Measurements from ENCODE around the gene SSR1.
"Not testable (repeated sequence)": the region's sequence is repeated elsewhere in the genome, so short reads cannot be mapped to it uniquely, and the experiment has no call there.

The SSR1 gene

GRCh38 chr6:7274525-7274924 lies 38.5 kb downstream of the SSR1 start:
- DNase-seq: not testable (repeated sequence)

- DNase-seq: no peak
Measured at GRCh38 chr6:7273709-7274108, 39.3 kb downstream of the SSR1 start.

GRCh38 chr6:7271205-7271534 lies 41.8 kb downstream of the SSR1 start:
- no peak for DNase-seq

GRCh38 chr6:7270320-7271204 lies 42.4 kb downstream of the SSR1 start:
- DNase-seq: no peak

GRCh38 chr6:7269816-7270215 lies 43.2 kb downstream of the SSR1 start:
- DNase-seq: no peak

GRCh38 chr6:7268816-7269555 lies 44.0 kb downstream of the SSR1 start:
- DNase-seq: no peak

- no peak for DNase-seq
Measured at GRCh38 chr6:7268362-7268761, 44.6 kb downstream of the SSR1 start.

GRCh38 chr6:7267466-7268091 lies 45.4 kb downstream of the SSR1 start:
- no peak for DNase-seq

GRCh38 chr6:7267071-7267465 lies 45.9 kb downstream of the SSR1 start:
- no peak for DNase-seq

- not testable (repeated sequence) for DNase-seq
Measured at GRCh38 chr6:7265385-7265726, 47.6 kb downstream of the SSR1 start.

- no peak for DNase-seq
Measured at GRCh38 chr6:7264686-7265384, 48.2 kb downstream of the SSR1 start.

GRCh38 chr6:7264041-7264440 lies 49.0 kb downstream of the SSR1 start:
- DNase-seq: no peak

- DNase-seq: not testable (repeated sequence)
Measured at GRCh38 chr6:7263519-7263805, 49.5 kb downstream of the SSR1 start.

- no peak for DNase-seq
Measured at GRCh38 chr6:7262746-7263518, 50.1 kb downstream of the SSR1 start.

GRCh38 chr6:7261852-7262461 lies 51.0 kb downstream of the SSR1 start:
- peak; percentile 36 to 60 for DNase-seq

GRCh38 chr6:7261032-7261841 lies 51.8 kb downstream of the SSR1 start:
- DNase-seq: peak; percentile 75 to 92

GRCh38 chr6:7260291-7261031 lies 52.5 kb downstream of the SSR1 start:
- no peak for DNase-seq

- DNase-seq: no peak
Measured at GRCh38 chr6:7258231-7258763, 54.7 kb downstream of the SSR1 start.

- DNase-seq: no peak
Measured at GRCh38 chr6:7257521-7258230, 55.3 kb downstream of the SSR1 start.

GRCh38 chr6:7256785-7257184 lies 56.2 kb downstream of the SSR1 start:
- no peak for DNase-seq
